Measurements from ENCODE around the gene C15orf61. TPM values are rescaled to one million over a fixed set of nuclear protein-coding genes. Genes with fewer than 3 reads are reported as not detected.

Gene C15orf61
- total RNA-seq, 1 experiment from 2014 or later: 5.6 TPM

GRCh38 chr15:67508407-67508806 lies 12.5 kb upstream of the C15orf61 start:
- no peak overlapping the region for H3K4me3 ChIP-seq (ENCODE audit: low read depth in 2 of 2, low read length in 2 of 2)
- CTCF ChIA-PET: no interaction called here

GRCh38 chr15:67509918-67510317 lies 11.0 kb upstream of the C15orf61 start:
- DNase-seq (ENCODE audit: low read depth, low spot score) (no peak), ATAC-seq (no peak)
- ChIA-PET CTCF (no interaction called here), POLR2A (no interaction called here)
- intact Hi-C loops (cut with micrococcal nuclease; ENCODE audit: unreplicated experiment): no loop called here
- no peaks in the 10 kb centered on the region for H3K4me1 ChIP-seq (ENCODE audit: control insufficient read depth, insufficient read depth, low read length)
- no peaks in the 10 kb centered on the region for H3K27me3 ChIP-seq (ENCODE audit: control insufficient read depth, insufficient read depth, low read length)
- H3K36me3 ChIP-seq (ENCODE audit: control insufficient read depth, insufficient read depth, low read length): no peaks in the 10 kb centered on the region
- H3K9me3 ChIP-seq (ENCODE audit: control insufficient read depth, insufficient read depth, low read depth, low read length): no peaks in the 10 kb centered on the region
- no peak overlapping the region for H3K4me3 ChIP-seq (ENCODE audit: low read depth in 2 of 2, low read length in 2 of 2)
- no peak overlapping the region for H3K27ac ChIP-seq (ENCODE audit: low read length)
- TF ChIP-seq SIN3A (IDR thresholded peaks at IDR 0.05; ENCODE audit: borderline replicate concordance, insufficient read depth, low read depth, low read length) (no peak), CTCF (IDR thresholded peaks at IDR 0.05) (no peak), REST (IDR thresholded peaks at IDR 0.05; ENCODE audit: insufficient read depth in 1 of 2, low read depth in 2 of 2, low read length in 1 of 2) (no peak), TCF7L2 (IDR thresholded peaks at IDR 0.05; ENCODE audit: low read depth, low read length) (no peak), POLR2AphosphoS5 (IDR thresholded peaks at IDR 0.05; ENCODE audit: low read depth, low read length) (no peak)
- no TSS peak for BruUV-seq (replicated peaks)
- in situ Hi-C loops (cut with HindIII; ENCODE audit: low pct_unique_long_range_greater_than_20kb, low sequenced_read_pairs): no loop called here

More at GRCh38 chr15:67508407-67508806, 12.5 kb upstream of the C15orf61 start:
- DNase-seq (ENCODE audit: low read depth, low spot score) (no peak), ATAC-seq (no peak)
- Histone ChIP-seq H3K36me3 (ENCODE audit: control insufficient read depth, insufficient read depth, low read length) (no peaks in the 10 kb centered on the region), H3K27ac (ENCODE audit: low read length) (no peak overlapping the region), H3K9me3 (ENCODE audit: control insufficient read depth, insufficient read depth, low read depth, low read length) (no peaks in the 10 kb centered on the region), H3K4me1 (ENCODE audit: control insufficient read depth, insufficient read depth, low read length) (no peaks in the 10 kb centered on the region), H3K27me3 (ENCODE audit: control insufficient read depth, insufficient read depth, low read length) (no peaks in the 10 kb centered on the region)
- BruUV-seq (replicated peaks): no TSS peak
- TF ChIP-seq REST (IDR thresholded peaks at IDR 0.05; ENCODE audit: insufficient read depth in 1 of 2, low read depth in 2 of 2, low read length in 1 of 2) (no peak), SIN3A (IDR thresholded peaks at IDR 0.05; ENCODE audit: borderline replicate concordance, insufficient read depth, low read depth, low read length) (no peak), POLR2AphosphoS5 (IDR thresholded peaks at IDR 0.05; ENCODE audit: low read depth, low read length) (no peak), CTCF (IDR thresholded peaks at IDR 0.05) (no peak), TCF7L2 (IDR thresholded peaks at IDR 0.05; ENCODE audit: low read depth, low read length) (no peak)
- POLR2A ChIA-PET: no interaction called here
- in situ Hi-C loops (cut with HindIII; ENCODE audit: low pct_unique_long_range_greater_than_20kb, low sequenced_read_pairs) (no loop called here), intact Hi-C loops (cut with micrococcal nuclease; ENCODE audit: unreplicated experiment) (no loop called here)

Measured in Panc1 (cell line).